SU-DHL-6 (cell line): ENCODE results near the gene DNAI4.

Experiments used
- H2AFZ ChIP-seq: fragments of 200-600 bp; sonication (generic); 2 replicates; pipeline ENCODE4 v1.6.1; 2014; ENCODE audit warnings: low read depth, mild to moderate bottlenecking, moderate library complexity, mixed read lengths, antibody characterized with exemption, low read length; ENCODE audit not compliant: severe bottlenecking
- H3F3A ChIP-seq: fragments of 200-600 bp; shearing (Covaris generic); 2 replicates; pipeline ENCODE4 v1.6.0; 2016; ENCODE audit warnings: antibody characterized with exemption, mild to moderate bottlenecking; ENCODE audit not compliant: insufficient read depth
- H3K27ac ChIP-seq: fragments of 200-600 bp; sonication (generic); 2 replicates; pipeline ENCODE4 v1.5.1; 2016; ENCODE audit warnings: low read depth, mild to moderate bottlenecking, low read length, moderate library complexity, mixed read lengths
- H3K27me3 ChIP-seq: fragments of 200-600 bp; sonication (generic), shearing (Covaris generic); 2 replicates; pipeline ENCODE4 v1.6.0; 2014; ENCODE audit warnings: mild to moderate bottlenecking, low read length
- H3K36me3 ChIP-seq: fragments of 200-600 bp; sonication (generic); 2 replicates; pipeline ENCODE4 v1.6.1; 2014; ENCODE audit warnings: mild to moderate bottlenecking, low read length, mixed read lengths
- H3K4me2 ChIP-seq: fragments of 300-600, 200-600 bp; shearing (Covaris generic), sonication (generic); 2 replicates; pipeline ENCODE4 v1.6.0; 2014; ENCODE audit warnings: low read length, low read depth, mild to moderate bottlenecking; ENCODE audit not compliant: poor library complexity, severe bottlenecking
- H3K4me3 ChIP-seq: fragments of 200-600 bp; sonication (generic); 2 replicates; pipeline ENCODE4 v1.5.1; 2014; ENCODE audit warnings: antibody characterized with exemption, low read length, mild to moderate bottlenecking, mixed read lengths; ENCODE audit not compliant: insufficient read depth, poor library complexity, severe bottlenecking
- H3K79me2 ChIP-seq: fragments of 200-600 bp; sonication (generic); 2 replicates; pipeline ENCODE4 v1.6.1; 2014; ENCODE audit warnings: mild to moderate bottlenecking, low read length, moderate library complexity; ENCODE audit not compliant: insufficient read depth
- H3K9ac ChIP-seq: fragments of 200-600 bp; sonication (generic); 2 replicates; pipeline ENCODE4 v1.7.0; 2014; ENCODE audit warnings: mild to moderate bottlenecking, low read length
- H3K9me2 ChIP-seq: fragments of 200-600 bp; sonication (generic); replicated peaks from 2 replicates; pipeline ENCODE4 v1.6.1; 2014; ENCODE audit warnings: low read length; ENCODE audit not compliant: insufficient read depth
- H3K9me3 ChIP-seq: fragments of 200-600 bp; sonication (generic); 2 replicates; pipeline ENCODE4 v1.6.1; 2014; ENCODE audit warnings: low read length, mixed read lengths; ENCODE audit not compliant: insufficient read depth
- H4K20me1 ChIP-seq: fragments of 200-600 bp; sonication (generic); 2 replicates; pipeline ENCODE4 v1.6.1; 2014; ENCODE audit warnings: low read depth, mild to moderate bottlenecking, antibody characterized with exemption, low read length, moderate library complexity, mixed read lengths
- EZH2phosphoT487 ChIP-seq: fragments of 200-600 bp; sonication (generic), shearing (Covaris generic); conservative IDR thresholded peaks from 2 replicates; pipeline ENCODE4 v1.6.1; 2018; ENCODE audit warnings: mild to moderate bottlenecking, antibody characterized with exemption, low read length, moderate library complexity, mixed read lengths
- TF ChIP-seq, protein P1 (sequence below): fragments of 200-600 bp; sonication (generic); IDR thresholded peaks from one replicate; pipeline ENCODE4 v1.5.1; 2017; ENCODE audit warnings: antibody characterized with exemption, mild to moderate bottlenecking, low read length, moderate library complexity; ENCODE audit not compliant: insufficient read depth, poor library complexity, severe bottlenecking

The DNAI4 gene

DNA sequence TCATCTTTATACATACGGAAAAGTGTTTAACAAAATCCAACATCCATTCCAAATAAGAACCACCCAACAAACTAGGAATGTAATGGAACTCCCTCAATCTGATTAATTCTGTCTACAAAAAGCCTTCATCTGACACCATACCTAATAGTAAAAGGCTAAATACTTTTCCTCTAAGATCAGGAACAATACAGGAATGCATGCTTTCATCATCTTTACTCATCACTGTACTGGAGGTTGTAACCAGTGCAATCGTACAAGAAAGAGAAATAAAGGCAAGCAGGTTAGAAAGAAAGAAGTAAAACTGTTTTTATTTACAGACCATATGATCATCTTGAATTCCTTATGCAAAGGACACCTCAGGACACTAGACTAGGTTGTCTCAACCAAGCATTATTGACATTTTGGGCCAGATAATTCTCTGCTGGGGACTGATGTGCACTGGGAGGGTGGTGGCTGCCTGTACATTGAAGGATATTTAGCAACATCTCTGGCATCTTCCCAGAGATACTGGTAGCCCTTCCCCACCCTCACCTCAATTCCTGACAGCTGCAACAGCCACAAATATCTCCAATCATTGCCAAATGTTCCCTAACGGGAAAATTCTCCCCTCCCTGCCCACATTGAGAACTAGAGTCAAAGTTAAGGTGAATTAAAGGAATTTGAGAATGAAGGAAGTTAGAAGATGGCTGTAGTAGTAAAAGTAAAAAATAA is 93.0 kb downstream of the DNAI4 start:
- H2AFZ ChIP-seq: no peak overlapping the region
- TF ChIP-seq, protein P1, sequence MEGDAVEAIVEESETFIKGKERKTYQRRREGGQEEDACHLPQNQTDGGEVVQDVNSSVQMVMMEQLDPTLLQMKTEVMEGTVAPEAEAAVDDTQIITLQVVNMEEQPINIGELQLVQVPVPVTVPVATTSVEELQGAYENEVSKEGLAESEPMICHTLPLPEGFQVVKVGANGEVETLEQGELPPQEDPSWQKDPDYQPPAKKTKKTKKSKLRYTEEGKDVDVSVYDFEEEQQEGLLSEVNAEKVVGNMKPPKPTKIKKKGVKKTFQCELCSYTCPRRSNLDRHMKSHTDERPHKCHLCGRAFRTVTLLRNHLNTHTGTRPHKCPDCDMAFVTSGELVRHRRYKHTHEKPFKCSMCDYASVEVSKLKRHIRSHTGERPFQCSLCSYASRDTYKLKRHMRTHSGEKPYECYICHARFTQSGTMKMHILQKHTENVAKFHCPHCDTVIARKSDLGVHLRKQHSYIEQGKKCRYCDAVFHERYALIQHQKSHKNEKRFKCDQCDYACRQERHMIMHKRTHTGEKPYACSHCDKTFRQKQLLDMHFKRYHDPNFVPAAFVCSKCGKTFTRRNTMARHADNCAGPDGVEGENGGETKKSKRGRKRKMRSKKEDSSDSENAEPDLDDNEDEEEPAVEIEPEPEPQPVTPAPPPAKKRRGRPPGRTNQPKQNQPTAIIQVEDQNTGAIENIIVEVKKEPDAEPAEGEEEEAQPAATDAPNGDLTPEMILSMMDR: no peak
- no peak for TF ChIP-seq EZH2phosphoT487
- H3K27me3 ChIP-seq: no peaks in the 10 kb centered on the region

GRCh38 chr1:66824771-66825170 is 99.9 kb downstream of the DNAI4 start:
- H4K20me1 ChIP-seq: no peaks in the 10 kb centered on the region
- H3K27ac ChIP-seq: no peak overlapping the region
- H3K4me2 ChIP-seq: no peak overlapping the region
- H3K27me3 ChIP-seq: no peaks in the 10 kb centered on the region
- H3K9me3 ChIP-seq: no peaks in the 10 kb centered on the region
- no peaks in the 10 kb centered on the region for H3K79me2 ChIP-seq
- no peak overlapping the region for H2AFZ ChIP-seq
- H3K36me3 ChIP-seq: no peaks in the 10 kb centered on the region
- no peak overlapping the region for H3K4me3 ChIP-seq
- H3F3A ChIP-seq: no peaks in the 10 kb centered on the region
- H3K9ac ChIP-seq: no peak overlapping the region
- TF ChIP-seq EZH2phosphoT487: no peak
- TF ChIP-seq, protein P1: no peak
- no peaks in the 10 kb centered on the region for H3K9me2 ChIP-seq

More for the DNA sequence above, 93.0 kb downstream of the DNAI4 start:
- no peaks in the 10 kb centered on the region for H3K36me3 ChIP-seq
- no peaks in the 10 kb centered on the region for H3F3A ChIP-seq
- H3K79me2 ChIP-seq: no peaks in the 10 kb centered on the region
- H3K9me2 ChIP-seq: no peaks in the 10 kb centered on the region
- no peak overlapping the region for H3K27ac ChIP-seq
- H3K4me3 ChIP-seq: no peak overlapping the region
- no peak overlapping the region for H3K4me2 ChIP-seq
- H4K20me1 ChIP-seq: no peaks in the 10 kb centered on the region
- no peak overlapping the region for H3K9ac ChIP-seq
- H3K9me3 ChIP-seq: no peaks in the 10 kb centered on the region

- H3K36me3 ChIP-seq: no peaks in the 10 kb centered on the region
- H3K27me3 ChIP-seq: no peaks in the 10 kb centered on the region
- no peak overlapping the region for H3K27ac ChIP-seq
- no peak overlapping the region for H3K4me2 ChIP-seq
- H4K20me1 ChIP-seq: no peaks in the 10 kb centered on the region
- H3K9me2 ChIP-seq: no peaks in the 10 kb centered on the region
- H2AFZ ChIP-seq: no peak overlapping the region
- no peaks in the 10 kb centered on the region for H3F3A ChIP-seq
- no peak overlapping the region for H3K9ac ChIP-seq
- H3K79me2 ChIP-seq: no peaks in the 10 kb centered on the region
- TF ChIP-seq, protein P1: no peak
- no peak for TF ChIP-seq EZH2phosphoT487
- no peaks in the 10 kb centered on the region for H3K9me3 ChIP-seq
- H3K4me3 ChIP-seq: no peak overlapping the region
These were observed 114.8 kb downstream of the DNAI4 start for GRCh38 chr1:66809736-66810326.
